Fibroblast of the aortic adventitia (primary cell): ENCODE data around the gene KIF1B. TPM values are rescaled to one million over a fixed set of nuclear protein-coding genes. Genes with fewer than 3 reads are reported as not detected.
A peak's percentile ranks its signal among the peaks of the same experiment; 100 is the strongest.

Source experiments
- DNase-seq: peaks from one replicate; pipeline ENCODE4 v3.0.0-alpha.2; 2010; ENCODE audit warnings: low read depth
- H3K4me3 ChIP-seq: 2 replicates; pipeline ENCODE4 v1.5.1; 2011; ENCODE audit warnings: low read depth, mild to moderate bottlenecking, control low read depth, low read length, moderate library complexity
- total RNA-seq: library from RNA; depleted of rRNA; stranded (reverse); fragments of >200 nt; gene quantifications from 2 replicates; pipeline ENCODE4 v1.2.3, GENCODE V29; 2012; ENCODE audit warnings: low replicate concordance
- TF ChIP-seq, protein P1 (sequence below): IDR thresholded peaks from 2 replicates; pipeline ENCODE4 v1.5.1; 2011; ENCODE audit warnings: mild to moderate bottlenecking, low read length, control low read depth, inconsistent platforms; ENCODE audit not compliant: insufficient read depth

The KIF1B gene
- total RNA-seq, 1 donor: 34.8 TPM

DNA sequence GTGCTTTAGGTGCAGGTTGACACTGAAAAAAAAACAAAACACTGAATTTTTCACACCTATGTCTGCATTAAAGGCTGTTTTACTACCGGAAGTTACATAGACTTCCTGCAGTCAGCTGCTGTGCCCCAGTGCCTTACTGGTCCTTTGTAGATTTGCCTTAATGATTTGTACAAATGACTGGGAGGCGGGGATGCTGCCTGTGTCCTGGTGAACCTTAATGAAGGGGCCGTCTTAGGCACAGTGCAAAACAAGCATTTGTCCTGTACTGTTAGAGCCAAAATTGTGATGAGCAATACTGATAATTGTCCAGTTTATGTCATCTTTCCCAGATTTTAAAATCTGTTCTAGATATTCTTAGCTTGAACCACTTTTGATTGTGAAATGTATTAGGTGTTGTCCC lies 97.6 kb downstream of the KIF1B start:
- no peak overlapping the region for H3K4me3 ChIP-seq
- peak; percentile 4 for DNase-seq
- TF ChIP-seq, protein P1, sequence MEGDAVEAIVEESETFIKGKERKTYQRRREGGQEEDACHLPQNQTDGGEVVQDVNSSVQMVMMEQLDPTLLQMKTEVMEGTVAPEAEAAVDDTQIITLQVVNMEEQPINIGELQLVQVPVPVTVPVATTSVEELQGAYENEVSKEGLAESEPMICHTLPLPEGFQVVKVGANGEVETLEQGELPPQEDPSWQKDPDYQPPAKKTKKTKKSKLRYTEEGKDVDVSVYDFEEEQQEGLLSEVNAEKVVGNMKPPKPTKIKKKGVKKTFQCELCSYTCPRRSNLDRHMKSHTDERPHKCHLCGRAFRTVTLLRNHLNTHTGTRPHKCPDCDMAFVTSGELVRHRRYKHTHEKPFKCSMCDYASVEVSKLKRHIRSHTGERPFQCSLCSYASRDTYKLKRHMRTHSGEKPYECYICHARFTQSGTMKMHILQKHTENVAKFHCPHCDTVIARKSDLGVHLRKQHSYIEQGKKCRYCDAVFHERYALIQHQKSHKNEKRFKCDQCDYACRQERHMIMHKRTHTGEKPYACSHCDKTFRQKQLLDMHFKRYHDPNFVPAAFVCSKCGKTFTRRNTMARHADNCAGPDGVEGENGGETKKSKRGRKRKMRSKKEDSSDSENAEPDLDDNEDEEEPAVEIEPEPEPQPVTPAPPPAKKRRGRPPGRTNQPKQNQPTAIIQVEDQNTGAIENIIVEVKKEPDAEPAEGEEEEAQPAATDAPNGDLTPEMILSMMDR: no peak

DNA sequence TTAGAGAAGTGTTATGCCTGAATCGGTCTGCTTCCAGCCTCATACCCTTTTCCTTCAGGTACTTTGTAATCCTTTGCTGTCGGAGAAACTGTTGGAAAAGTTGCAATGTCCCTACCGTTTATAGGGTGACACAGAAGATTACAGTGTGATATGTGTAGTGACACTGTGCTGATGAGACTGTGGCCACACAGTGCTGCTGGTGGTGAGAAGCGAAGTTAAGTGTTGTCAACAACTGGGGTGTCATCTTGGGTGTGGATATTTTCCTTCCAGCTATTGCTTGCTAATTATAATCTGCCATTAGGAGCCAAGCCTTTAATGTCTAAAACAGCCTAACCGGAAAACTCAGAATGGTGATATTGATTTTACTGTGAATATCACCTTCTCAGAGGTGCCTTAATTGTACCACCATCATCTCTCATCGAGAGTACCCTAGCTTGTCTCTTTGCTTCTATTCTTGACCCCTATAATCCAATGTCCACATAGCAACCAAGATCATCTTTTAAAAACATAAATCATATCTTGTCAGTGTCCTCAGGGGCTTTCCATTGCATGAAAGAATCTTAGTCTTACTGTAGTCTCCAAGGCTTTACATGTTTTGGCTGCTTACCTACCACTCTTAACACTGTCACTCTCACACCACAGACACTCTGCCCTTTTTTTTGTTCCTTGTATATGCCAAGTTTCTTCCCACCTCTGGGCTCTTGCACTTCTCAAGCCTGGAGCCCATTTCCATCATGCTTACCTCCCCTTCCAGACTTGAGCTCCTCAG lies 99.1 kb downstream of the KIF1B start:
- no peak overlapping the region for H3K4me3 ChIP-seq
- TF ChIP-seq, protein P1: no peak
- no peak for DNase-seq

DNA sequence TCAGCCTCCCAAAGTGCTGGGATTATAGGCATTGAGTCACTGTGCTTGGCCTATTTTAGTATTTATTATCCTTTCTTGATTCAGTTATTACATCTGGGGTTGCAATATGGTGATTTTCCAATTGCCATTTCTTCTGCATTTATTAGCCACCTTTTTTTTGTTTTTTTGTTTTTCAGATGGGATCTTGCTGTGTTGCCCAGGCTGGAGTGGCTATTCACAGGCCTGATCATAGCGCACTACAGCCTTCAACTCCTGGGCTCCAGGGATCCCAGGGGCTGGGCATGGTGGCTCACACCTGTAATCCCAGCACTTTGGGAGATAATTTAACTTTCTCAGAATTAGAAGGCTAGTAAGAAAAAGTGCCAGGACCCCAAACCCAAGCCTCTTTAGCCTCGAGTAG lies 106.4 kb downstream of the KIF1B start:
- DNase-seq: no peak
- no peak overlapping the region for H3K4me3 ChIP-seq
- TF ChIP-seq, protein P1: no peak

DNA sequence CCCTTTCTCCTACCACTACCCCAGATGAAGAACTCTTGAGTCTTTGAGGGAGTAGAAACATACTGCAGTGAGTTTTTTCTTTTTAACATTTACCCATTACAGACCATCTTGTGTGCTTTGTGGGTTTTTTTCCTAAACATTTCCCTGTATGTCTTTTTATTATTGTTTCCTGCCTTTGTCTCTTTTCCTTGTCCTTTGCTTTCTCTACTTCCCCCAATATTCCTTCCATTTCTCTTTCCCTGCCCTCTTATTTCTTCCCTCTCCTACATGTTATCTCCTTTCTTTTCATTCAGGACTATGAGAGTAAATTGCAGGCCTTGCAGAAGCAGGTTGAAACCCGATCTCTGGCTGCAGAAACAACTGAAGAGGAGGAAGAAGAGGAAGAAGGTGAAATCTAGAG lies 109.4 kb downstream of the KIF1B start:
- H3K4me3 ChIP-seq: no peak overlapping the region
- DNase-seq: no peak
- TF ChIP-seq, protein P1: no peak

DNA sequence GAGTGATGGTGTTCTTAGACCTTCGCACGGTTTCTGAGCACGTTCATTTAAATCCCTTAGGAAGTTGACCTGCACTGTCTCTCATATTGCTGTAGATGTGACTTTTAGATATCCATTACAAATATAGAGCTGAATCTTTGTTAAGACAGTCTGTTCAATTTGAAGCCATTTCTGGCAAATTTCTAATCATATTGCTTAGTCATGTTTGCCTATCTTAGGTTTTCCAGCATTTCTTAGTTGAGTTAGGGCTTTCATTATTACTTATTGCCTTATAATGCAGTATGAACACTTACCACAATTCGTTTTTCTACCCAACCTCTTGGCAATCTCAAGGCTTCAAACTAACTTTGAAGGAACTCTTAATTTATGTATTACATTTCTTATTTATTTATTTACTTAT lies 110.0 kb downstream of the KIF1B start:
- DNase-seq: no peak
- H3K4me3 ChIP-seq: no peak overlapping the region
- TF ChIP-seq, protein P1: no peak

DNA sequence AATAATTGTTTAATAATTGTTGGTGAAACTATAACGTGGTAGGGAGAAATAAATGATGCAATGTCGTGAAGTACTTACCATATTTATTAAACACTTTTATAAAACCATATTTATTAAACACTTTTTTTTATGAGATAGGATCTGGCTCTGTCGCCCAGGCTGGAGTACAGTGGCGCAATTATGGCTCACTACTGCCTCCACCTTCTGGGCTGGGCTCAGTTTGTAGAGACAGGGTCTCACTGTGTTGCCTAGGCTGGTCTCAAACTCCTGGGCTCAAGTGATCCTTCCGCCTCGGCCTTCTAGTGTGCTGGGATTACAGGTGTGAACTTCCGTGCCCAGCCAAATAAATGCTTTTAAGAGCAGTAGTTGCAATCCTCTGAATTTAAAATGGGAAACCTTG lies 112.5 kb downstream of the KIF1B start:
- no peak overlapping the region for H3K4me3 ChIP-seq
- TF ChIP-seq, protein P1: no peak

DNA sequence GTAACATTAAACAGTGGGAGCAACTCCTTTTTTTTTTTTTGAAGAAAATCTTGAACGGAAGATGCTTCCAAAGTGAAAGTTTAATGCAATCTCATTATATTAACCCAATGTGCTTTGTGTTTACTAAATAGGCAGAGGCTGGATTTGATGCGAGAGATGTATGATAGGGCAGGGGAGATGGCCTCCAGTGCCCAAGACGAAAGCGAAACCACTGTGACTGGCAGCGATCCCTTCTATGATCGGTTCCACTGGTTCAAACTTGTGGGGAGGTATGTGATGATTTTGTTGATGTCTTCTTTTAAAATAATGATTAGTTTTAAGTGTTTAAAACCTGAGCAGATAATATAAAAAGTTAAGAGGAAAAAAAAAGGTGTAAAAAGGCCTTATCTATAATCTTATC lies 114.3 kb downstream of the KIF1B start:
- TF ChIP-seq, protein P1: no peak
- no peak overlapping the region for H3K4me3 ChIP-seq
- no peak for DNase-seq

More for the DNA sequence above, 112.5 kb downstream of the KIF1B start:
- no peak for DNase-seq
